Naive thymus-derived CD8-positive, alpha-beta T cell (primary cell): ENCODE results near the gene CDKN2D. TPM values are rescaled to one million over a fixed set of nuclear protein-coding genes. Genes with fewer than 3 reads are reported as not detected.
A peak's percentile ranks its signal among the peaks of the same experiment; 100 is the strongest.

ENCODE experiments used
- ATAC-seq, 2 donors: fragments of 150-1000 bp; cut with Tn5 transposase in 1 of 2; sonication (Bioruptor Pico), chemical (Tn5 transposase) in 1 of 2; 1 replicate in 1 of 2; 2 replicates in 1 of 2; pipeline ENCODE4 v1.10.0; 2021; ENCODE audit warnings: mild to moderate bottlenecking in 2 of 2, moderate library complexity in 2 of 2
- POLR2A ChIA-PET: fragments of 350-600 bp; sonication (Branson Sonifier 250); formaldehyde crosslinking; loops from one replicate; lab custom pipeline; 2021; ENCODE audit warnings: antibody characterized with exemption; lab: Charles Lee
- DNase-seq, 10 donors: peaks; one replicate each; pipeline versions ENCODE4 v3.0.0 to v3.0.0-alpha.2; 2020 to 2022
- H3K27ac Mint-ChIP-seq, 10 donors: one replicate each; pipeline ENCODE4 v1.8.0; 2020 to 2022; ENCODE audit warnings: mild to moderate bottlenecking in 10 of 10, mixed read lengths in 10 of 10, moderate library complexity in 4 of 10, inconsistent platforms in 1 of 10
- H3K27me3 Mint-ChIP-seq, 5 donors: one replicate each; pipeline ENCODE4 v1.8.0; 2021 to 2022; ENCODE audit warnings: mixed read lengths in 5 of 5
- H3K36me3 Mint-ChIP-seq, 3 donors: one replicate each; pipeline ENCODE4 v1.8.0; 2020 to 2022; ENCODE audit warnings: mixed read lengths in 3 of 3, mild to moderate bottlenecking in 2 of 3, inconsistent platforms in 1 of 3
- H3K4me1 Mint-ChIP-seq, 4 donors: one replicate each; pipeline ENCODE4 v1.8.0; 2021 to 2022; ENCODE audit warnings: mixed read lengths in 4 of 4
- H3K4me3 Mint-ChIP-seq, 10 donors: one replicate each; pipeline ENCODE4 v1.8.0; 2020 to 2022; ENCODE audit warnings: mild to moderate bottlenecking in 10 of 10, mixed read lengths in 10 of 10, moderate library complexity in 6 of 10, inconsistent platforms in 1 of 10
- H3K9me3 Mint-ChIP-seq, 9 donors: one replicate each; pipeline ENCODE4 v1.8.0; 2020 to 2022; ENCODE audit warnings: mixed read lengths in 9 of 9, mild to moderate bottlenecking in 3 of 9, inconsistent platforms in 1 of 9, moderate library complexity in 1 of 9
- microRNA-seq: library from miRNA; unstranded; fragments of <30 nt; microRNA quantifications from one replicate; pipeline ENCODE4 v1.2.0, GENCODE V29; 2022; ENCODE audit warnings: borderline microRNAs expressed
- polyA plus RNA-seq, 3 donors: library from polyadenylated mRNA; unstranded; fragments of 300-500 nt; fragmentation: Illumina TruSeq; gene quantifications; one replicate each; pipeline ENCODE4 v1.2.3, GENCODE V29; 2021
- total RNA-seq, 8 experiments: library from RNA in 2 of 8; stranded (reverse) in 2 of 8; gene quantifications; one replicate each; pipeline ENCODE4 v1.2.3 and lab custom pipeline; 2021 to 2026

CDKN2D gene
- total and polyA plus RNA-seq, 5 experiments from 2014 or later: 27.2 to 145 (median 81.6) TPM

- Mint-ChIP-seq H3K9me3 (peaks cover 0 to 3% (median 0%) of the 10 kb centered on the region in 9 donors), H3K4me3 (peak within 1 kb of the TSS; percentile 70 to 89 (median 78)), H3K36me3 (no peaks in the 10 kb centered on the region), H3K27ac (peak within 1 kb of the TSS in 7 of 10 donors; percentile 6 to 95 (median 60)), H3K27me3 (peaks cover 34 to 72% (median 47%) of the 10 kb centered on the region in 5 donors), H3K4me1 (peaks cover 15 to 52% (median 39%) of the 10 kb centered on the region in 4 donors)
- DNase-seq: peak in 2 of 10 donors; percentile 16 to 20
- ATAC-seq: peak; percentile 22 to 24
- POLR2A ChIA-PET: interaction anchor here (0.6 to 0.8 kb wide), 2 partner anchors 24 to 192 kb away, joined by 3 read pairs; no protein-coding TSS in a partner anchor
Observed at GRCh38 chr19:10517361-10517759, 51.4 kb downstream of the CDKN2D start, which contains the start of gene S1PR5. Gene S1PR5, minus strand, starts transcription at chr19:10517447. Its CDS starts 2,436 bp downstream, at chr19:10515011.

- Mint-ChIP-seq H3K4me1 (peaks cover 15 to 50% (median 39%) of the 10 kb centered on the region in 4 donors), H3K9me3 (peaks cover 0 to 3% (median 0%) of the 10 kb centered on the region in 9 donors), H3K27me3 (peaks cover 34 to 74% (median 47%) of the 10 kb centered on the region in 5 donors), H3K27ac (peak overlapping the region in 5 of 10 donors; percentile 6 to 93 (median 71)), H3K36me3 (no peaks in the 10 kb centered on the region), H3K4me3 (peak overlapping the region; percentile 60 to 89 (median 72))
- DNase-seq: peak in 2 of 10 donors; percentile 25 to 37
- POLR2A ChIA-PET: interaction anchor here (0.8 kb wide), 1 partner anchor 24 kb away, joined by 3 read pairs; no protein-coding TSS in a partner anchor
- ATAC-seq: no peak
Observed at GRCh38 chr19:10516671-10517286, 52.0 kb downstream of the CDKN2D start.

Small RNAs within 50 kb of the gene (microRNA-seq; reads per million reads assigned to microRNA genes)
- not detected for gene MIR1238

Other genes starting within 250 kb of the CDKN2D start
- 10 to 100 TPM; 52.1 to 55.8 TPM for gene RAVER1, start 235.4 kb downstream of the CDKN2D start, total RNA-seq
- 10 to 100 TPM; 11.2 to 23.6 (median 17.5) TPM for gene RAVER1, start 235.4 kb downstream of the CDKN2D start, polyA plus RNA-seq
- gene ICAM3, start 229.4 kb downstream of the CDKN2D start, total RNA-seq: 100 to 1,000 TPM; 122 to 127 TPM
- 100 to 1,000 TPM; 214 to 229 (median 221) TPM for gene ICAM3, start 229.4 kb downstream of the CDKN2D start, polyA plus RNA-seq
- gene TYK2, start 188.4 kb downstream of the CDKN2D start, total RNA-seq: 100 to 1,000 TPM; 313 to 319 TPM
- 10 to 100 TPM; 33.4 to 50.3 (median 43.9) TPM for gene TYK2, start 188.4 kb downstream of the CDKN2D start, polyA plus RNA-seq
- 100 to 1,000 TPM; 155 to 158 TPM for gene CDC37, start 165.4 kb downstream of the CDKN2D start, total RNA-seq
- gene CDC37, start 165.4 kb downstream of the CDKN2D start, polyA plus RNA-seq: 10 to 100 TPM; 63.2 to 81.1 (median 65.6) TPM
- gene PDE4A, start 148.4 kb downstream of the CDKN2D start, total RNA-seq: under 1 TPM; 0.88 to 0.99 TPM
- gene PDE4A, start 148.4 kb downstream of the CDKN2D start, polyA plus RNA-seq: 1 to 10 TPM in 2 of 3 donors, under 1 TPM in 1; 0.33 to 2.5 (median 1.9) TPM
- 10 to 100 TPM; 34.6 to 35.2 TPM for gene KEAP1, start 65.6 kb downstream of the CDKN2D start, total RNA-seq
- gene KEAP1, start 65.6 kb downstream of the CDKN2D start, polyA plus RNA-seq: 10 to 100 TPM; 15.1 to 25.7 (median 20.1) TPM
- under 1 TPM; 0.81 to 0.85 TPM for gene S1PR5, start 51.5 kb downstream of the CDKN2D start, total RNA-seq
- gene S1PR5, start 51.5 kb downstream of the CDKN2D start, polyA plus RNA-seq: 10 to 100 TPM in 1 of 3 donors, 1 to 10 TPM in 1, under 1 TPM in 1; 0.99 to 77.2 (median 2.1) TPM
- gene ATG4D, start 25.1 kb downstream of the CDKN2D start, total RNA-seq: 10 to 100 TPM; 52.0 to 53.4 TPM
- 10 to 100 TPM in 2 of 3 donors, 1 to 10 TPM in 1; 9.2 to 19.3 (median 12.2) TPM for gene ATG4D, start 25.1 kb downstream of the CDKN2D start, polyA plus RNA-seq
- gene KRI1, start 3.0 kb downstream of the CDKN2D start, total RNA-seq: 10 to 100 TPM; 57.8 to 68.4 TPM
- 10 to 100 TPM; 12.8 to 46.9 (median 20.9) TPM for gene KRI1, start 3.0 kb downstream of the CDKN2D start, polyA plus RNA-seq
- gene AP1M2, start 18.3 kb upstream of the CDKN2D start, total RNA-seq: not detected
- under 1 TPM in 1 of 3 donors, not detected in 2; 0.25 TPM for gene AP1M2, start 18.3 kb upstream of the CDKN2D start, polyA plus RNA-seq
- gene SLC44A2, start 56.6 kb upstream of the CDKN2D start, total RNA-seq: 100 to 1,000 TPM; 268 to 270 TPM
- gene SLC44A2, start 56.6 kb upstream of the CDKN2D start, polyA plus RNA-seq: 100 to 1,000 TPM; 201 to 331 (median 218) TPM
- 100 to 1,000 TPM; 385 to 391 TPM for gene ILF3, start 85.4 kb upstream of the CDKN2D start, total RNA-seq
- 10 to 100 TPM; 79.6 to 99.1 (median 92.8) TPM for gene ILF3, start 85.4 kb upstream of the CDKN2D start, polyA plus RNA-seq
- 10 to 100 TPM; 54.7 to 62.3 TPM for gene QTRT1, start 132.5 kb upstream of the CDKN2D start, total RNA-seq
- gene QTRT1, start 132.5 kb upstream of the CDKN2D start, polyA plus RNA-seq: 10 to 100 TPM; 33.5 to 41.0 (median 36.6) TPM
- gene DNM2, start 149.1 kb upstream of the CDKN2D start, total RNA-seq: 100 to 1,000 TPM; 267 to 270 TPM
- gene DNM2, start 149.1 kb upstream of the CDKN2D start, polyA plus RNA-seq: 10 to 100 TPM; 45.0 to 91.4 (median 60.9) TPM